ENCODE results near the gene TTC28.

The TTC28 gene

DNA sequence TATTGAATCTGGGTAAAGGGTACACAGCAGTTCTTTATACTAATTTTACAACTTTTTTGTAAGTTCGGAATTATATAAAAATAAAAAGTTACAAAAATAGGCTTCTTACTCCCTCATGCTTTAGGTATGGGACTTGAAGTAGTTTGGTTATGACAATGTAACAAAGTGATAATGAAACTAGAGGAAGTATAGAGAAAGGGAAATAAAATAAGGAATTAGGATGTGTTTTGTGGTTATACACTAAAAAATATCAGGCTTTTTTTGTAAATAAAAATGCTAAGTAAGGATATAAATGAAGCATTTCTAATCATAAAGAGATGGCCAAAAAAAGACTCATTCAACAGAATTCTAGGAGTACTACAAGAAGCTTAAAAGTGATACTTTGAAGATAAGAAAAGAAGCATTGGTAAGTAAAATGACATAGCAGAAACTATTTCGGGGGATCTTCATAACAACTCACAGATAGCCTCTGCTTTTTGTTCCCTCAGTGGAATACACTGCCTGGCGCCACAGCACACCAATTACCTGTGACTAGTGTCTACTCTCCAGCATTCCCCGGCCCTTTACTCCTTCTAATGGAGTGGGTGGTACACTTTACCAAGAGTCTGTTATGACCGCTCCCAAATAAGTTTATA is 437.9 kb downstream of the TTC28 start:
- ChIA-PET CTCF (no interaction called here), POLR2A (no interaction called here)
- H3K4me3 ChIP-seq (ENCODE audit: low read depth, low read length) = no peak overlapping the region
- DNase-seq (ENCODE audit: low read depth, low spot score) = no peak
- TF ChIP-seq, protein P1, sequence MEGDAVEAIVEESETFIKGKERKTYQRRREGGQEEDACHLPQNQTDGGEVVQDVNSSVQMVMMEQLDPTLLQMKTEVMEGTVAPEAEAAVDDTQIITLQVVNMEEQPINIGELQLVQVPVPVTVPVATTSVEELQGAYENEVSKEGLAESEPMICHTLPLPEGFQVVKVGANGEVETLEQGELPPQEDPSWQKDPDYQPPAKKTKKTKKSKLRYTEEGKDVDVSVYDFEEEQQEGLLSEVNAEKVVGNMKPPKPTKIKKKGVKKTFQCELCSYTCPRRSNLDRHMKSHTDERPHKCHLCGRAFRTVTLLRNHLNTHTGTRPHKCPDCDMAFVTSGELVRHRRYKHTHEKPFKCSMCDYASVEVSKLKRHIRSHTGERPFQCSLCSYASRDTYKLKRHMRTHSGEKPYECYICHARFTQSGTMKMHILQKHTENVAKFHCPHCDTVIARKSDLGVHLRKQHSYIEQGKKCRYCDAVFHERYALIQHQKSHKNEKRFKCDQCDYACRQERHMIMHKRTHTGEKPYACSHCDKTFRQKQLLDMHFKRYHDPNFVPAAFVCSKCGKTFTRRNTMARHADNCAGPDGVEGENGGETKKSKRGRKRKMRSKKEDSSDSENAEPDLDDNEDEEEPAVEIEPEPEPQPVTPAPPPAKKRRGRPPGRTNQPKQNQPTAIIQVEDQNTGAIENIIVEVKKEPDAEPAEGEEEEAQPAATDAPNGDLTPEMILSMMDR (IDR thresholded peaks at IDR 0.05; ENCODE audit: insufficient read depth, low read length, missing control alignments) = no peak

DNA sequence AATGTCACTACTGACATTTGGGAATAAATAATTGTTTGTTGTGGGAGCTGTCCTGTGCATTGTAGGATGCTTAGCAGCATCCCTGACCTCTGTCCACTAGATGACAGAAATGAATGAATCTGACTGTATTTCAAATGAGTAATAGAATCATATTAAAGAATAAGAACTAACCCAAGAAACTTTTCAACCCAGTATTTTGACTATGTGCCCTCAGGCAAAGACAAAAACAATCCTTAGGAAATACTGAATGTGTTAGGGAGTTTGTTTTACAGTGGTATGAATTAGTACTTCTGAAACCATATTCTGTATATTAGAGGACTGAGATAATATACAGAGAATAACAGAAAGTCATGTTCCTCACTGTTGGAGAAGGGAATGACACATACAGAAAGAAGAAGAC is 439.7 kb downstream of the TTC28 start:
- CTCF ChIA-PET = interaction anchor here (1.3 to 1.4 kb wide), 2 partner anchors 8 to 188 kb away, joined by 4 to 6 read pairs; no protein-coding TSS in a partner anchor
- POLR2A ChIA-PET = no interaction called here
- H3K4me3 ChIP-seq (ENCODE audit: low read depth, low read length) = no peak overlapping the region
- TF ChIP-seq, protein P1 (IDR thresholded peaks at IDR 0.05; ENCODE audit: insufficient read depth, low read length, missing control alignments) = no peak
- DNase-seq (ENCODE audit: low read depth, low spot score) = no peak

DNA sequence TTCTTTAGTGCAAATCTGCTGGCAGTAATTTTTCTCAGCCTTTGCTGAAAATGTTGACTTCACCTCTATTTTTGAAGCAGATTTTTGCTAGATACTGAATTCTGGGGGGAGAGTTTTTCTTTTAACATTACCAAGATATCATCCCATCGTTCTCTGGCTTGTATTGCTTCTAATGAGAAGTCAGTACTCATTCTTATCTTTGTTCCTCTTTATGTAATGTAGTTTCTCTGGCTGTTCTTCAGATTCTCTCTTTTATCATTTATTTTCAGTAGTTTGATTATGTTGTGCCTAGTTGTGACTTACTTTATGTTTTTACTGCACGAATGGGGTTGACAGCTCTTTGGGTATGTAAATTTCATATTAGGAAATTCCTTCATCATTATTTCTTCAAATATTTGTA is 441.9 kb downstream of the TTC28 start:
- POLR2A ChIA-PET = no interaction called here
- DNase-seq (ENCODE audit: low read depth, low spot score) = no peak
- TF ChIP-seq, protein P1 (IDR thresholded peaks at IDR 0.05; ENCODE audit: insufficient read depth, low read length, missing control alignments) = no peak
- CTCF ChIA-PET = no interaction called here
- no peak overlapping the region for H3K4me3 ChIP-seq (ENCODE audit: low read depth, low read length)

DNA sequence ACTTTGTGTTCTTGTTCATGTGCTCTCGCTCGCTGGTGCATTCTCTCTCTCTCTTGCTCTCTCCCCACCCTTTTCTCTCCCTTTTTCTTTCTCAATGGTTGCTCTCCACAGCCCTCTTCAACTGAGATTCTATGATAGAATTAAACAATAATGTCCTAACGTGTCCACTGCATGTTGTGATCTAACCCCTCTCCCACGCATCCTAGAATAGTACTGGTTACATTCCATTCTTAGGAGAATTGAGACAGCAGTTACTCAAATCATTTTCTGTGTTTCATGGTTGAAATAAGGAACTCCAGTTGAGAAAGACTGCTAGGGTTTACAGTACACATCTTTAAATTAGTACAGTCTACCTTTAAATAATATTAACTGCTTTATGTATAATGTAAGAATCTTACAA is 442.5 kb downstream of the TTC28 start:
- CTCF ChIA-PET = interaction anchor here (2.6 kb wide), 1 partner anchor 9 kb away, joined by 8 read pairs; no protein-coding TSS in a partner anchor
- no peak overlapping the region for H3K4me3 ChIP-seq (ENCODE audit: low read depth, low read length)
- POLR2A ChIA-PET = no interaction called here
- TF ChIP-seq, protein P1 (IDR thresholded peaks at IDR 0.05; ENCODE audit: insufficient read depth, low read length, missing control alignments) = no peak
- no peak for DNase-seq (ENCODE audit: low read depth, low spot score)

DNA sequence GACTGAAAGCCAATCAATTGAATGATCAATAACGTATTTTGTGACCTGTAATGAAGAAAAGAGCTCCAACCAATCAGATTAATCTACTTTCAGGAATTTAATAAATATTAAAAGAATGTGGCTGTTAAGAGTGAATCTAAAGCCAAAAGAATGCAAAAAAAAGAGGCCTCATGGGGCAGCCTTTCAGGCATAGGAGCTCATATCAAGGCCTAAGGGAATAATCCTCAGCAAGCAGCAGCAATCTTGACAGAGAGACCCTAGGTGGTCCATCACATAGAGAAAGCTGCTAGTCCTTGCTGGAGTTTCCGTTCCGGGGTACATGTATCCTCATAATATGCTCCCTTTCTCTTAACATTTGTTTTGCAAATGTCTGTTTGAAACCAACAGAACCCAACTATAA is 447.4 kb downstream of the TTC28 start:
- POLR2A ChIA-PET = no interaction called here
- CTCF ChIA-PET = interaction anchor here (1.1 to 1.7 kb wide), 6 partner anchors 8 to 368 kb away, joined by 3 to 6 read pairs (median 4); no protein-coding TSS in a partner anchor
- no peak overlapping the region for H3K4me3 ChIP-seq (ENCODE audit: low read depth, low read length)
- TF ChIP-seq, protein P1 (IDR thresholded peaks at IDR 0.05; ENCODE audit: insufficient read depth, low read length, missing control alignments) = no peak
- DNase-seq (ENCODE audit: low read depth, low spot score) = no peak

DNA sequence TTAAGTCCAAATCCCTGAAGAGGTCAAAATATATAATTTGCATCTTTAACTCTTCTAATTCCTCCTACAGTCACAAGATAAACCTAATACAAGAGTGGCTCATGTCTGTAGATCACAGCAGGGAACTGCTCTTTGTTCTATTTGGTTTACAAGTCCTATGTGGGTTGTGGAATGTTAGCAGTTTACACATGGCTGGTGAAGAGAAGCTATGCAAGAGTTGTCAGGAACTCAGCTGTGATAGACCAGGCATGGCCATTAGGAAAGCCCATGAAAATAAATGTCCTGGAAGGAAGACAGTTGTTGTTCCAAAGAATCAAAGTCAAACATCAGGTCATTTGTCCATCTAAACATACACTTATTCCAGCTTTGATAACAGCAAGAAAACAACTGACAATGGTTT is 448.2 kb downstream of the TTC28 start:
- no peak overlapping the region for H3K4me3 ChIP-seq (ENCODE audit: low read depth, low read length)
- ChIA-PET CTCF (interaction anchor here (1.0 to 1.7 kb wide), 6 partner anchors 9 to 369 kb away, joined by 3 to 6 read pairs (median 4); no protein-coding TSS in a partner anchor), POLR2A (interaction anchor here (0.7 kb wide), 1 partner anchor 209 kb away, joined by 3 read pairs; no protein-coding TSS in a partner anchor)
- no peak for DNase-seq (ENCODE audit: low read depth, low spot score)
- TF ChIP-seq, protein P1 (IDR thresholded peaks at IDR 0.05; ENCODE audit: insufficient read depth, low read length, missing control alignments) = no peak

Data from AG04449 (cell line).